GM10266 (cell line): ENCODE measurements around the gene SIM2.

Experiments
- DNase-seq: peaks from one replicate; pipeline ENCODE4 v3.0.0; 2012; ENCODE audit errors: extremely low spot score
- CTCF ChIP-seq: IDR thresholded peaks from 2 replicates; pipeline ENCODE4 v1.5.1; 2012; ENCODE audit warnings: mild to moderate bottlenecking, low read depth; ENCODE audit not compliant: control insufficient read depth, insufficient read depth; ENCODE audit errors: missing control alignments

Gene SIM2

GRCh38 chr21:36701756-36702621 lies 3.1 kb downstream of the SIM2 start:
- no peak for TF ChIP-seq CTCF
- DNase-seq, result peak; percentile 38

GRCh38 chr21:36702622-36702968 lies 3.7 kb downstream of the SIM2 start:
- TF ChIP-seq CTCF, result no peak
- no peak for DNase-seq

GRCh38 chr21:36703123-36703522 lies 4.2 kb downstream of the SIM2 start:
- peak; percentile 34 for DNase-seq

GRCh38 chr21:36703626-36704280 lies 4.8 kb downstream of the SIM2 start:
- no peak for TF ChIP-seq CTCF
- peak; percentile 45 for DNase-seq

More at GRCh38 chr21:36703123-36703522, 4.2 kb downstream of the SIM2 start:
- no peak for TF ChIP-seq CTCF

- peak; percentile 35 for DNase-seq
Observed at GRCh38 chr21:36704281-36704957, 5.5 kb downstream of the SIM2 start.

GRCh38 chr21:36704958-36705678 lies 6.2 kb downstream of the SIM2 start:
- DNase-seq, result peak; percentile 42
- no peak for TF ChIP-seq CTCF

More at GRCh38 chr21:36704281-36704957, 5.5 kb downstream of the SIM2 start:
- no peak for TF ChIP-seq CTCF
